K562 (cell line): ENCODE data around the gene C11orf54. TPM values are rescaled to one million over a fixed set of nuclear protein-coding genes. Genes with fewer than 3 reads are reported as not detected.

Experiments
- BCL6 ChIP-seq: fragments of 250-450 bp; sonication (Bioruptor Pico); IDR thresholded peaks from 2 replicates; pipeline ENCODE4 v1.4.0; 2020
- BRF1 ChIP-seq: IDR thresholded peaks from 3 replicates; pipeline ENCODE4 v1.6.1; 2011; ENCODE audit warnings: borderline replicate concordance, mild to moderate bottlenecking; ENCODE audit not compliant: insufficient read length; ENCODE audit errors: extremely low read depth
- CXXC5 ChIP-seq: fragments of 250-450 bp; sonication (Bioruptor Pico); IDR thresholded peaks from 2 replicates; pipeline ENCODE4 v1.8.0; 2022; ENCODE audit warnings: inconsistent platforms, mild to moderate bottlenecking, moderate library complexity
- GATAD2B ChIP-seq: fragments of 450-650 bp; IDR thresholded peaks from 2 replicates; pipeline ENCODE4 v1.6.1; 2017; ENCODE audit warnings: mild to moderate bottlenecking, borderline replicate concordance
- HES1 ChIP-seq: fragments of 450-650 bp; IDR thresholded peaks from 2 replicates; pipeline ENCODE4 v1.6.1; 2016; ENCODE audit warnings: low read depth, mild to moderate bottlenecking, moderate library complexity
- MITF ChIP-seq: IDR thresholded peaks from 2 replicates; pipeline ENCODE4 v1.6.1; 2014; ENCODE audit warnings: antibody characterized with exemption
- PATZ1 ChIP-seq: fragments of 250-450 bp; sonication (Bioruptor Pico); IDR thresholded peaks from 2 replicates; pipeline ENCODE4 v1.5.0; 2020; ENCODE audit warnings: mild to moderate bottlenecking, borderline replicate concordance
- PHTF2 ChIP-seq: fragments of 250-450 bp; sonication (Bioruptor Pico); IDR thresholded peaks from 2 replicates; pipeline ENCODE4 v1.5.0; 2021; ENCODE audit warnings: mild to moderate bottlenecking
- RAD21 ChIP-seq, 2 experiments: fragments of 250-450 bp in 1 of 2; fragments of 450-650 bp in 1 of 2; sonication (Bioruptor Pico) in 1 of 2; formaldehyde crosslinking in 1 of 2; IDR thresholded peaks in 1 of 2; conservative IDR thresholded peaks in 1 of 2; 2 replicates each; pipeline versions ENCODE4 v1.4.0 to v1.8.0; 2020 to 2022; ENCODE audit warnings: mild to moderate bottlenecking in 2 of 2, moderate library complexity in 1 of 2
- RHOXF2B ChIP-seq: fragments of 250-450 bp; sonication (Bioruptor Pico); conservative IDR thresholded peaks from 2 replicates; pipeline ENCODE4 v1.5.1; 2021
- RNF219 ChIP-seq: fragments of 250-450 bp; sonication (Bioruptor Pico); IDR thresholded peaks from 2 replicates; pipeline ENCODE4 v1.5.0; 2022; ENCODE audit warnings: mild to moderate bottlenecking
- ZNF121 ChIP-seq: sonication (generic); formaldehyde crosslinking; conservative IDR thresholded peaks from 2 replicates; pipeline ENCODE4 v1.8.0; 2022; ENCODE audit warnings: missing genetic modification reagents
- ZNF263 ChIP-seq: sonication (generic); formaldehyde crosslinking; IDR thresholded peaks from 2 replicates; pipeline ENCODE4 v1.8.0; 2022; ENCODE audit warnings: mild to moderate bottlenecking, missing genetic modification reagents, borderline replicate concordance
- polyA plus RNA-seq, 8 experiments: library from polyadenylated mRNA; depleted of rRNA in 4 of 8; stranded (reverse) in 5 of 8; unstranded in 3 of 8; fragments of >200 nt; fragmentation: Nextera tagmentation in 2 of 8; fragmentation: Illumina TruSeq in 1 of 8; extraction: Ambion mirVana in 2 of 8; extraction: Trizol in 1 of 8; gene quantifications; 2 replicates each; pipeline versions ENCODE4 v1.2.1 to v1.2.3, GENCODE V29; 2011 to 2014; ENCODE audit warnings: inconsistent platforms in 1 of 8, missing spikeins in 1 of 8
- total RNA-seq, 7 experiments: library from RNA; depleted of rRNA in 6 of 7; stranded (reverse); fragments of >200 nt in 6 of 7; fragmentation: Illumina TruSeq in 2 of 7; extraction: Trizol in 2 of 7; gene quantifications; 2 replicates each; pipeline versions ENCODE4 v1.2.1 to v1.2.3, GENCODE V29; 2011 to 2021; ENCODE audit warnings: low replicate concordance in 1 of 7
- TF ChIP-seq, protein P1 (sequence below): sonication (generic); formaldehyde crosslinking; IDR thresholded peaks from 2 replicates; pipeline ENCODE4 v1.8.0; 2022; ENCODE audit warnings: mild to moderate bottlenecking, low read depth, missing genetic modification reagents
- TF ChIP-seq, protein P2 (sequence below): fragments of 150-350 bp; IDR thresholded peaks from 2 replicates; pipeline ENCODE4 v1.6.1; 2014; ENCODE audit warnings: low read depth, mild to moderate bottlenecking, low read length, borderline replicate concordance

Gene C11orf54
- total and polyA plus RNA-seq, 9 of the 15 experiments (the other 6 are each of a cell fraction or from before 2014, with no cell fraction given): 13.4 to 33.0 (median 23.1) TPM

DNA sequence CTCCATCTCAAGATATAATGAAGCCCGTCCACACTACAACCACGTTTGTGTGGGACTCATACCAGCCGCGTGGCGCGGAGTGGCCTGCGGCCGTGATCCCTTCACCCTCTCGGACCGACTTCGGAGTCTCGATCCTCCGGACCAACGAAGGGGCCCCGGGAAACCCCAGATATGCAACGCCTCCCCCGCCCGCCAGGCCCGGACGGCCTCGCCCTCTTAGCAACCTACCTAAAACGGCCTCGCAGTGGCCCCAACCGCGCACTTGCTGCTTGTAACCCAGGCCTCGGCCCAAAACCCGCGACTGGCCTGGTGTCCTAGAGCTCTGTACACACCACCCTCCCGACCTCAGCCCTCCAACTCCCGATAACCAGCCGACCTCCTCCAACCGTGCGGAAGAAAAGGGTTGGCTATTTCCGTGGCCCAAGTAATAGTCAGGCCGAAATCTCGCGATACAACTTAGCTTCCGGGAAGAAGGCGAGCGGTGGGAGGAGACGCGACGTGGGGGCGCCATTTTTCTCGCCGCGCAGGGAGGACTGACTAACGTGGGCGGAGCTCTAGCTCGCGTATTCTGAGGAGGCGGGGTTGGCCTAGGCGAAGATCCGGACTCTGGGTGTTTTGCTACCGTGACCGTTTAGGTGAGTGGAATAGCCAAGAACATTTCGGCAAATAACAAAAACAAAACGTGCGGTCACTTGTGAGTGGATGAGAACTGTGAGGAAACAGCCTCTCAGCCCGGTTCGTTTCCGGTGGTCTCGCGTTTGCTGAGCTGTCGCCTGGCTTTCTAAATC is at the start of gene C11orf54, which contains the start of gene TAF1D (continued):
- TF ChIP-seq GATAD2B (no peak), RNF219 (no peak), BCL6 (CRISPR knock-in tag) (no peak), HES1 (no peak), BRF1 (no peak), CXXC5 (CRISPR knock-in tag) (peak; percentile 71), MITF (no peak), RHOXF2B (CRISPR knock-in tag) (no peak), RAD21 (CRISPR knock-in tag; conservative IDR thresholded peaks at IDR 0.05 in 1 of 2, IDR thresholded peaks at IDR 0.05 in 1 of 2) (no peak), ZNF121 (CRISPR knock-in tag) (no peak), PHTF2 (CRISPR knock-in tag) (no peak), ZNF263 (CRISPR knock-in tag) (no peak; the same call in 1 of the 2 replicates), PATZ1 (CRISPR knock-in tag) (no peak)
- TF ChIP-seq, protein P1, sequence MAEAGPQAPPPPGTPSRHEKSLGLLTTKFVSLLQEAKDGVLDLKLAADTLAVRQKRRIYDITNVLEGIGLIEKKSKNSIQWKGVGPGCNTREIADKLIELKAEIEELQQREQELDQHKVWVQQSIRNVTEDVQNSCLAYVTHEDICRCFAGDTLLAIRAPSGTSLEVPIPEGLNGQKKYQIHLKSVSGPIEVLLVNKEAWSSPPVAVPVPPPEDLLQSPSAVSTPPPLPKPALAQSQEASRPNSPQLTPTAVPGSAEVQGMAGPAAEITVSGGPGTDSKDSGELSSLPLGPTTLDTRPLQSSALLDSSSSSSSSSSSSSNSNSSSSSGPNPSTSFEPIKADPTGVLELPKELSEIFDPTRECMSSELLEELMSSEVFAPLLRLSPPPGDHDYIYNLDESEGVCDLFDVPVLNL (CRISPR knock-in tag): no peak
- TF ChIP-seq, protein P2, sequence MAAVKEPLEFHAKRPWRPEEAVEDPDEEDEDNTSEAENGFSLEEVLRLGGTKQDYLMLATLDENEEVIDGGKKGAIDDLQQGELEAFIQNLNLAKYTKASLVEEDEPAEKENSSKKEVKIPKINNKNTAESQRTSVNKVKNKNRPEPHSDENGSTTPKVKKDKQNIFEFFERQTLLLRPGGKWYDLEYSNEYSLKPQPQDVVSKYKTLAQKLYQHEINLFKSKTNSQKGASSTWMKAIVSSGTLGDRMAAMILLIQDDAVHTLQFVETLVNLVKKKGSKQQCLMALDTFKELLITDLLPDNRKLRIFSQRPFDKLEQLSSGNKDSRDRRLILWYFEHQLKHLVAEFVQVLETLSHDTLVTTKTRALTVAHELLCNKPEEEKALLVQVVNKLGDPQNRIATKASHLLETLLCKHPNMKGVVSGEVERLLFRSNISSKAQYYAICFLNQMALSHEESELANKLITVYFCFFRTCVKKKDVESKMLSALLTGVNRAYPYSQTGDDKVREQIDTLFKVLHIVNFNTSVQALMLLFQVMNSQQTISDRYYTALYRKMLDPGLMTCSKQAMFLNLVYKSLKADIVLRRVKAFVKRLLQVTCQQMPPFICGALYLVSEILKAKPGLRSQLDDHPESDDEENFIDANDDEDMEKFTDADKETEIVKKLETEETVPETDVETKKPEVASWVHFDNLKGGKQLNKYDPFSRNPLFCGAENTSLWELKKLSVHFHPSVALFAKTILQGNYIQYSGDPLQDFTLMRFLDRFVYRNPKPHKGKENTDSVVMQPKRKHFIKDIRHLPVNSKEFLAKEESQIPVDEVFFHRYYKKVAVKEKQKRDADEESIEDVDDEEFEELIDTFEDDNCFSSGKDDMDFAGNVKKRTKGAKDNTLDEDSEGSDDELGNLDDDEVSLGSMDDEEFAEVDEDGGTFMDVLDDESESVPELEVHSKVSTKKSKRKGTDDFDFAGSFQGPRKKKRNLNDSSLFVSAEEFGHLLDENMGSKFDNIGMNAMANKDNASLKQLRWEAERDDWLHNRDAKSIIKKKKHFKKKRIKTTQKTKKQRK: no peak
